Measurements from ENCODE around the gene IDNK. TPM values are rescaled to one million over a fixed set of nuclear protein-coding genes. Genes with fewer than 3 reads are reported as not detected.

IDNK gene
- total and polyA plus RNA-seq, 4 donors, result 5.6 to 33.4 (median 14.7) TPM

DNA sequence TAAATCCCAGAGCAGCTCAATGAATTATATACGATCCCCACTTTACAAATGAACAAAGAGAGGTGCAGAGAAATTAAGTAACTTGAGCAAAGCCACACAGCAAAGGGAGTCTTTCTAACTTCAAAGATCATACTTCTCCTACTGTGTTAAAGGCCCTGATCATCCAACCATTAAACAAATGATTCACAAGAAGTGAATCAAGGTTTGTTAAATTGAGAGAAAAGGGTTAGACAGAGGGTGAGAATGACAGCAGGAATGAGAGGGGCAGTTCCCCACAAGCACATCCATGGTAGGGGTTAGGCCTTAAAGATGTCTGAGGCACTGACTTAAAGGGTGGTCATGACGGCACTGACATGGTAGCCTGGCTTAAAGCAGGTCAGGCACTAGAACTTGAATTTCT lies 10.7 kb downstream of the IDNK start (continued):
- TF ChIP-seq, protein P1, sequence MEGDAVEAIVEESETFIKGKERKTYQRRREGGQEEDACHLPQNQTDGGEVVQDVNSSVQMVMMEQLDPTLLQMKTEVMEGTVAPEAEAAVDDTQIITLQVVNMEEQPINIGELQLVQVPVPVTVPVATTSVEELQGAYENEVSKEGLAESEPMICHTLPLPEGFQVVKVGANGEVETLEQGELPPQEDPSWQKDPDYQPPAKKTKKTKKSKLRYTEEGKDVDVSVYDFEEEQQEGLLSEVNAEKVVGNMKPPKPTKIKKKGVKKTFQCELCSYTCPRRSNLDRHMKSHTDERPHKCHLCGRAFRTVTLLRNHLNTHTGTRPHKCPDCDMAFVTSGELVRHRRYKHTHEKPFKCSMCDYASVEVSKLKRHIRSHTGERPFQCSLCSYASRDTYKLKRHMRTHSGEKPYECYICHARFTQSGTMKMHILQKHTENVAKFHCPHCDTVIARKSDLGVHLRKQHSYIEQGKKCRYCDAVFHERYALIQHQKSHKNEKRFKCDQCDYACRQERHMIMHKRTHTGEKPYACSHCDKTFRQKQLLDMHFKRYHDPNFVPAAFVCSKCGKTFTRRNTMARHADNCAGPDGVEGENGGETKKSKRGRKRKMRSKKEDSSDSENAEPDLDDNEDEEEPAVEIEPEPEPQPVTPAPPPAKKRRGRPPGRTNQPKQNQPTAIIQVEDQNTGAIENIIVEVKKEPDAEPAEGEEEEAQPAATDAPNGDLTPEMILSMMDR (IDR thresholded peaks at IDR 0.05; ENCODE audit: low read depth, low read length, missing input control), result no peak
- TF ChIP-seq SP1 (IDR thresholded peaks at IDR 0.05), result no peak
- no peak for TF ChIP-seq HNF4A (conservative IDR thresholded peaks at IDR 0.05)
- TF ChIP-seq, protein P2, sequence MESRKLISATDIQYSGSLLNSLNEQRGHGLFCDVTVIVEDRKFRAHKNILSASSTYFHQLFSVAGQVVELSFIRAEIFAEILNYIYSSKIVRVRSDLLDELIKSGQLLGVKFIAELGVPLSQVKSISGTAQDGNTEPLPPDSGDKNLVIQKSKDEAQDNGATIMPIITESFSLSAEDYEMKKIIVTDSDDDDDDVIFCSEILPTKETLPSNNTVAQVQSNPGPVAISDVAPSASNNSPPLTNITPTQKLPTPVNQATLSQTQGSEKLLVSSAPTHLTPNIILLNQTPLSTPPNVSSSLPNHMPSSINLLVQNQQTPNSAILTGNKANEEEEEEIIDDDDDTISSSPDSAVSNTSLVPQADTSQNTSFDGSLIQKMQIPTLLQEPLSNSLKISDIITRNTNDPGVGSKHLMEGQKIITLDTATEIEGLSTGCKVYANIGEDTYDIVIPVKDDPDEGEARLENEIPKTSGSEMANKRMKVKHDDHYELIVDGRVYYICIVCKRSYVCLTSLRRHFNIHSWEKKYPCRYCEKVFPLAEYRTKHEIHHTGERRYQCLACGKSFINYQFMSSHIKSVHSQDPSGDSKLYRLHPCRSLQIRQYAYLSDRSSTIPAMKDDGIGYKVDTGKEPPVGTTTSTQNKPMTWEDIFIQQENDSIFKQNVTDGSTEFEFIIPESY (IDR thresholded peaks at IDR 0.05), result no peak
- TF ChIP-seq RAD21 (IDR thresholded peaks at IDR 0.05), result no peak
- TF ChIP-seq FOXA2 (IDR thresholded peaks at IDR 0.05), result no peak

GRCh38 chr9:83636813-83637212 lies 13.9 kb downstream of the IDNK start:
- no peak overlapping the region for H3K9ac ChIP-seq (ENCODE audit: low read depth in 1 of 2, low read length in 2 of 2)
- TF ChIP-seq EGR1 (IDR thresholded peaks at IDR 0.05; ENCODE audit: low read depth in 2 of 2) (no peak), NR2F2 (IDR thresholded peaks at IDR 0.05) (no peak), FOXA2 (IDR thresholded peaks at IDR 0.05) (no peak)
- no peaks in the 10 kb centered on the region for H3K9me3 ChIP-seq (ENCODE audit: control insufficient read depth in 4 of 4, low read length in 3 of 4)
- peaks cover 0 to 4% (median 2%) of the 10 kb centered on the region in 4 donors for H3K4me1 ChIP-seq (ENCODE audit: control insufficient read depth in 4 of 4, insufficient read depth in 4 of 4, low read length in 3 of 4)
- no peaks in the 10 kb centered on the region for H3K27me3 ChIP-seq (ENCODE audit: control insufficient read depth in 4 of 4, insufficient read depth in 4 of 4, low read length in 3 of 4)
- DNase-seq (ENCODE audit: low spot score), result no peak
- H3K27ac ChIP-seq (ENCODE audit: low read depth in 1 of 2, low read length in 2 of 2), result no peak overlapping the region
- H3K36me3 ChIP-seq (ENCODE audit: control insufficient read depth in 4 of 4, insufficient read depth in 3 of 4, low read depth in 1 of 4, low read length in 3 of 4), result no peaks in the 10 kb centered on the region
- H3K4me3 ChIP-seq (ENCODE audit: low read depth in 1 of 3, low read length in 3 of 3), result no peak overlapping the region

DNA sequence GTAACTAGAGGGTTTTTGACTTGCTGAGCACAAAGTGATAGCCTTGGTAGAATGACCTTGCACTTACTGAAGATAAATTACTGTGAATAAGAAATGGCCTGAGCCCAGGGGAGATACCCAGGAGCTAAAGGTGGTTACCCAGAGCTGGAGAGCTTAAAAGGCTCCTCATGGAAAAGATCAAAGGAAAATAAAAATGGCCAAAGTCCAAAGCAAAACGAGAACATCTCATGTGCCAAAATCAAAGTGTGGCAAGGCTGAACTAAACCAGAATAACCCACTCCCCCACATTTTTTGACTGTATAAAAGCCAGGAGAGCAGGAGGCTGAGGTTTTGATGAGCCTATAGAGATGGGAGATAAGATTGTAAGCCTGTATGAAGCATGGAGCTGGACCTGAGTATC lies 14.4 kb downstream of the IDNK start:
- no peak for DNase-seq (ENCODE audit: low spot score)

GRCh38 chr9:83639266-83639665 lies 16.3 kb downstream of the IDNK start:
- Histone ChIP-seq H3K9ac (ENCODE audit: low read depth in 1 of 2, low read length in 2 of 2) (no peak overlapping the region), H3K27ac (ENCODE audit: low read depth in 1 of 2, low read length in 2 of 2) (no peak overlapping the region), H3K27me3 (ENCODE audit: control insufficient read depth in 4 of 4, insufficient read depth in 4 of 4, low read length in 3 of 4) (no peaks in the 10 kb centered on the region), H3K4me1 (ENCODE audit: control insufficient read depth in 4 of 4, insufficient read depth in 4 of 4, low read length in 3 of 4) (peaks cover 0 to 4% (median 2%) of the 10 kb centered on the region in 4 donors), H3K36me3 (ENCODE audit: control insufficient read depth in 4 of 4, insufficient read depth in 3 of 4, low read depth in 1 of 4, low read length in 3 of 4) (peaks cover 0 to 3% (median 1%) of the 10 kb centered on the region in 4 donors), H3K9me3 (ENCODE audit: control insufficient read depth in 4 of 4, low read length in 3 of 4) (no peaks in the 10 kb centered on the region), H3K4me3 (ENCODE audit: low read depth in 1 of 3, low read length in 3 of 3) (no peak overlapping the region)
- TF ChIP-seq, protein P3, sequence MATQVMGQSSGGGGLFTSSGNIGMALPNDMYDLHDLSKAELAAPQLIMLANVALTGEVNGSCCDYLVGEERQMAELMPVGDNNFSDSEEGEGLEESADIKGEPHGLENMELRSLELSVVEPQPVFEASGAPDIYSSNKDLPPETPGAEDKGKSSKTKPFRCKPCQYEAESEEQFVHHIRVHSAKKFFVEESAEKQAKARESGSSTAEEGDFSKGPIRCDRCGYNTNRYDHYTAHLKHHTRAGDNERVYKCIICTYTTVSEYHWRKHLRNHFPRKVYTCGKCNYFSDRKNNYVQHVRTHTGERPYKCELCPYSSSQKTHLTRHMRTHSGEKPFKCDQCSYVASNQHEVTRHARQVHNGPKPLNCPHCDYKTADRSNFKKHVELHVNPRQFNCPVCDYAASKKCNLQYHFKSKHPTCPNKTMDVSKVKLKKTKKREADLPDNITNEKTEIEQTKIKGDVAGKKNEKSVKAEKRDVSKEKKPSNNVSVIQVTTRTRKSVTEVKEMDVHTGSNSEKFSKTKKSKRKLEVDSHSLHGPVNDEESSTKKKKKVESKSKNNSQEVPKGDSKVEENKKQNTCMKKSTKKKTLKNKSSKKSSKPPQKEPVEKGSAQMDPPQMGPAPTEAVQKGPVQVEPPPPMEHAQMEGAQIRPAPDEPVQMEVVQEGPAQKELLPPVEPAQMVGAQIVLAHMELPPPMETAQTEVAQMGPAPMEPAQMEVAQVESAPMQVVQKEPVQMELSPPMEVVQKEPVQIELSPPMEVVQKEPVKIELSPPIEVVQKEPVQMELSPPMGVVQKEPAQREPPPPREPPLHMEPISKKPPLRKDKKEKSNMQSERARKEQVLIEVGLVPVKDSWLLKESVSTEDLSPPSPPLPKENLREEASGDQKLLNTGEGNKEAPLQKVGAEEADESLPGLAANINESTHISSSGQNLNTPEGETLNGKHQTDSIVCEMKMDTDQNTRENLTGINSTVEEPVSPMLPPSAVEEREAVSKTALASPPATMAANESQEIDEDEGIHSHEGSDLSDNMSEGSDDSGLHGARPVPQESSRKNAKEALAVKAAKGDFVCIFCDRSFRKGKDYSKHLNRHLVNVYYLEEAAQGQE (IDR thresholded peaks at IDR 0.05), result no peak
- no peak for TF ChIP-seq RAD21 (IDR thresholded peaks at IDR 0.05)
- TF ChIP-seq NR2F2 (IDR thresholded peaks at IDR 0.05), result no peak
- TF ChIP-seq MAX (IDR thresholded peaks at IDR 0.05), result no peak
- TF ChIP-seq RXRA (IDR thresholded peaks at IDR 0.05), result no peak
- TF ChIP-seq, protein P2 (IDR thresholded peaks at IDR 0.05), result no peak
- TF ChIP-seq HNF4A (conservative IDR thresholded peaks at IDR 0.05), result no peak
- DNase-seq (ENCODE audit: low spot score), result no peak
- 84% methylated on average over 1 of the region's 1 CpG for WGBS

More for the DNA sequence above, 14.4 kb downstream of the IDNK start:
- H3K4me3 ChIP-seq (ENCODE audit: low read depth in 1 of 3, low read length in 3 of 3), result no peak overlapping the region
- H3K27me3 ChIP-seq (ENCODE audit: control insufficient read depth in 4 of 4, insufficient read depth in 4 of 4, low read length in 3 of 4), result no peaks in the 10 kb centered on the region
- H3K36me3 ChIP-seq (ENCODE audit: control insufficient read depth in 4 of 4, insufficient read depth in 3 of 4, low read depth in 1 of 4, low read length in 3 of 4), result no peaks in the 10 kb centered on the region
- H3K27ac ChIP-seq (ENCODE audit: low read depth in 1 of 2, low read length in 2 of 2), result no peak overlapping the region
- peaks cover 0 to 4% (median 2%) of the 10 kb centered on the region in 4 donors for H3K4me1 ChIP-seq (ENCODE audit: control insufficient read depth in 4 of 4, insufficient read depth in 4 of 4, low read length in 3 of 4)
- H3K9me3 ChIP-seq (ENCODE audit: control insufficient read depth in 4 of 4, low read length in 3 of 4), result no peaks in the 10 kb centered on the region
- no peak overlapping the region for H3K9ac ChIP-seq (ENCODE audit: low read depth in 1 of 2, low read length in 2 of 2)
- WGBS, result 28% methylated on average over 1 of the region's 1 CpG
- TF ChIP-seq HNF4A (conservative IDR thresholded peaks at IDR 0.05), result peak; percentile 37 to 70
- TF ChIP-seq, protein P4, sequence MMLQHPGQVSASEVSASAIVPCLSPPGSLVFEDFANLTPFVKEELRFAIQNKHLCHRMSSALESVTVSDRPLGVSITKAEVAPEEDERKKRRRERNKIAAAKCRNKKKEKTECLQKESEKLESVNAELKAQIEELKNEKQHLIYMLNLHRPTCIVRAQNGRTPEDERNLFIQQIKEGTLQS (IDR thresholded peaks at IDR 0.05), result no peak
